Uterus (tissue), 2 donors: ENCODE measurements around the gene RGS7.

Experiments
- CTCF ChIP-seq, 4 experiments: fragments of 200-600 bp in 2 of 4; fragments of 450-650 bp in 2 of 4; sonication (generic) in 2 of 4; IDR thresholded peaks; one replicate each; pipeline ENCODE4 v1.5.1; 2016 to 2019; ENCODE audit warnings: antibody characterized with exemption in 4 of 4, mild to moderate bottlenecking in 2 of 4, moderate library complexity in 1 of 4
- POLR2A ChIP-seq, 2 donors: fragments of 450-650 bp; IDR thresholded peaks; one replicate each; pipeline ENCODE4 v1.6.1; 2016; ENCODE audit warnings: antibody characterized with exemption in 2 of 2, mild to moderate bottlenecking in 1 of 2, moderate library complexity in 1 of 2

GRCh38 chr1:241130881-241131280 lies 226.1 kb downstream of the RGS7 start:
- no peak for TF ChIP-seq CTCF (IDR thresholded peaks at IDR 0.05)
- no peak for TF ChIP-seq POLR2A (IDR thresholded peaks at IDR 0.05)
